SK-N-MC (cell line): Measurements from ENCODE around the gene ATE1.

Experiments used
- DNase-seq: peaks from one replicate; pipeline ENCODE4 v3.0.0-alpha.2; 2011; ENCODE audit warnings: low read depth, low spot score
- H3K27ac ChIP-seq: fragments of 200-600 bp; sonication (generic); 2 replicates; pipeline ENCODE4 v1.5.1; 2016; ENCODE audit warnings: mixed run types
- H3K36me3 ChIP-seq: fragments of 200-600 bp; sonication (generic); 2 replicates; pipeline ENCODE4 v1.6.1; 2017; ENCODE audit warnings: antibody characterized with exemption, low read length, mixed read lengths; ENCODE audit not compliant: insufficient read depth
- H3K4me3 ChIP-seq: fragments of 200-600 bp; sonication (generic); 2 replicates; pipeline ENCODE4 v1.5.1; 2016
- H3K9ac ChIP-seq: fragments of 200-600 bp; sonication (generic); 2 replicates; pipeline ENCODE4 v1.8.0; 2017; ENCODE audit warnings: mixed run types, mixed read lengths; ENCODE audit not compliant: insufficient read length
- H3K9me3 ChIP-seq: fragments of 200-600 bp; sonication (generic); 2 replicates; pipeline ENCODE4 v1.6.1; 2017; ENCODE audit warnings: low read depth, mild to moderate bottlenecking, antibody characterized with exemption, low read length, moderate library complexity, mixed read lengths
- EZH2 ChIP-seq: fragments of 200-600 bp; sonication (generic); IDR thresholded peaks from one replicate; pipeline ENCODE4 v1.6.1; 2017; ENCODE audit warnings: antibody characterized with exemption
- FOXP2 ChIP-seq: optimal IDR thresholded peaks from 2 replicates; pipeline ENCODE3; 2011; ENCODE audit warnings: mild to moderate bottlenecking, moderate library complexity; ENCODE audit not compliant: insufficient read depth; ENCODE audit errors: extremely low read length, control extremely low read depth
- POLR2AphosphoS5 ChIP-seq: IDR thresholded peaks from 2 replicates; pipeline ENCODE4 v1.6.1; 2012; ENCODE audit warnings: mild to moderate bottlenecking, low read depth, low read length, borderline replicate concordance

Gene ATE1

GRCh38 chr10:121732172-121732571, 195.7 kb downstream of the ATE1 start:
- TF ChIP-seq POLR2AphosphoS5 (no peak), FOXP2 (no peak), EZH2 (no peak)
- H3K27ac ChIP-seq: no peak overlapping the region
- H3K4me3 ChIP-seq: no peak overlapping the region
- DNase-seq: no peak
- H3K9me3 ChIP-seq: no peaks in the 10 kb centered on the region
- no peak overlapping the region for H3K9ac ChIP-seq
- no peaks in the 10 kb centered on the region for H3K36me3 ChIP-seq

GRCh38 chr10:121724282-121724681, 203.5 kb downstream of the ATE1 start:
- Histone ChIP-seq H3K27ac (no peak overlapping the region), H3K9me3 (no peaks in the 10 kb centered on the region), H3K4me3 (no peak overlapping the region), H3K36me3 (no peaks in the 10 kb centered on the region), H3K9ac (no peak overlapping the region)
- DNase-seq: no peak
- TF ChIP-seq EZH2 (no peak), POLR2AphosphoS5 (no peak), FOXP2 (no peak)

GRCh38 chr10:121722665-121723064, 205.2 kb downstream of the ATE1 start:
- TF ChIP-seq EZH2 (no peak), POLR2AphosphoS5 (no peak), FOXP2 (no peak)
- Histone ChIP-seq H3K9ac (no peak overlapping the region), H3K36me3 (no peaks in the 10 kb centered on the region), H3K27ac (no peak overlapping the region), H3K4me3 (no peak overlapping the region), H3K9me3 (no peaks in the 10 kb centered on the region)
- no peak for DNase-seq

- no peaks in the 10 kb centered on the region for H3K36me3 ChIP-seq
Observed at GRCh38 chr10:121721257-121721656, 206.6 kb downstream of the ATE1 start.

GRCh38 chr10:121715969-121716368, 211.9 kb downstream of the ATE1 start:
- no peak overlapping the region for H3K9ac ChIP-seq
- H3K4me3 ChIP-seq: no peak overlapping the region

More at GRCh38 chr10:121721257-121721656, 206.6 kb downstream of the ATE1 start:
- no peak for TF ChIP-seq FOXP2
- TF ChIP-seq EZH2: no peak
- TF ChIP-seq POLR2AphosphoS5: no peak
- Histone ChIP-seq H3K9me3 (no peaks in the 10 kb centered on the region), H3K4me3 (no peak overlapping the region), H3K27ac (no peak overlapping the region), H3K9ac (no peak overlapping the region)
- no peak for DNase-seq

GRCh38 chr10:121715076-121715475, 212.8 kb downstream of the ATE1 start:
- TF ChIP-seq POLR2AphosphoS5 (no peak), EZH2 (no peak), FOXP2 (no peak)
- no peak overlapping the region for H3K27ac ChIP-seq

More at GRCh38 chr10:121715969-121716368, 211.9 kb downstream of the ATE1 start:
- Histone ChIP-seq H3K27ac (no peak overlapping the region), H3K36me3 (no peaks in the 10 kb centered on the region), H3K9me3 (no peaks in the 10 kb centered on the region)
- TF ChIP-seq FOXP2 (no peak), EZH2 (no peak), POLR2AphosphoS5 (no peak)
- DNase-seq: no peak

GRCh38 chr10:121713486-121713885, 214.3 kb downstream of the ATE1 start:
- Histone ChIP-seq H3K36me3 (no peaks in the 10 kb centered on the region), H3K9ac (no peak overlapping the region), H3K9me3 (no peaks in the 10 kb centered on the region), H3K27ac (no peak overlapping the region), H3K4me3 (no peak overlapping the region)
- no peak for DNase-seq
- no peak for TF ChIP-seq EZH2
- TF ChIP-seq FOXP2: no peak
- no peak for TF ChIP-seq POLR2AphosphoS5

More at GRCh38 chr10:121715076-121715475, 212.8 kb downstream of the ATE1 start:
- no peaks in the 10 kb centered on the region for H3K36me3 ChIP-seq
- H3K4me3 ChIP-seq: no peak overlapping the region
- H3K9me3 ChIP-seq: no peaks in the 10 kb centered on the region
- DNase-seq: no peak
- H3K9ac ChIP-seq: no peak overlapping the region

- TF ChIP-seq FOXP2 (no peak), EZH2 (no peak), POLR2AphosphoS5 (no peak)
- no peaks in the 10 kb centered on the region for H3K36me3 ChIP-seq
Observed at GRCh38 chr10:121710971-121711370, 216.9 kb downstream of the ATE1 start.

GRCh38 chr10:121710207-121710606, 217.6 kb downstream of the ATE1 start:
- Histone ChIP-seq H3K4me3 (no peak overlapping the region), H3K9ac (no peak overlapping the region), H3K36me3 (no peaks in the 10 kb centered on the region), H3K27ac (no peak overlapping the region), H3K9me3 (no peaks in the 10 kb centered on the region)
- TF ChIP-seq POLR2AphosphoS5: no peak
- TF ChIP-seq FOXP2: no peak
- no peak for TF ChIP-seq EZH2
- no peak for DNase-seq

More at GRCh38 chr10:121710971-121711370, 216.9 kb downstream of the ATE1 start:
- H3K9me3 ChIP-seq: no peaks in the 10 kb centered on the region
- H3K9ac ChIP-seq: no peak overlapping the region
- no peak overlapping the region for H3K4me3 ChIP-seq
- DNase-seq: no peak
- no peak overlapping the region for H3K27ac ChIP-seq
